HFFc6 (cell line): Measurements from ENCODE around the gene DGKZ. TPM values are rescaled to one million over a fixed set of nuclear protein-coding genes. Genes with fewer than 3 reads are reported as not detected.

Source experiments
- DNase-seq: peaks from one replicate; pipeline ENCODE4 v3.0.0-alpha.2; 2018
- H3K27ac Mint-ChIP-seq: 2 replicates; pipeline ENCODE4 v1.8.0; 2020; ENCODE audit warnings: mild to moderate bottlenecking, mixed read lengths
- H3K27me3 Mint-ChIP-seq: 2 replicates; pipeline ENCODE4 v1.8.0; 2021; ENCODE audit warnings: mild to moderate bottlenecking, moderate library complexity, mixed read lengths; ENCODE audit not compliant: insufficient read depth
- H3K36me3 Mint-ChIP-seq: 2 replicates; pipeline ENCODE4 v1.8.0; 2021; ENCODE audit warnings: low read depth, mixed read lengths
- H3K4me1 Mint-ChIP-seq: 2 replicates; pipeline ENCODE4 v1.8.0; 2020; ENCODE audit warnings: low read depth, mixed read lengths
- H3K4me3 Mint-ChIP-seq: 2 replicates; pipeline ENCODE4 v1.8.0; 2020; ENCODE audit warnings: mild to moderate bottlenecking, moderate library complexity, mixed read lengths
- H3K9me3 Mint-ChIP-seq: 2 replicates; pipeline ENCODE4 v1.8.0; 2020; ENCODE audit warnings: mild to moderate bottlenecking, mixed read lengths
- total RNA-seq, 6 experiments: library from RNA; stranded (reverse); fragmentation: NEBNext Ultra II Directional; extraction: Animal tissue kit (Norgen Biotek cat#: 25700); gene quantifications; 2 replicates in 1 of 6; 3 replicates in 5 of 6; pipeline ENCODE4 v1.2.3, GENCODE V29; 2021
- TF ChIP-seq, protein P1 (sequence below): fragments of 200-600 bp; sonication (generic); IDR thresholded peaks from 2 replicates; pipeline ENCODE4 v1.5.0; 2021; ENCODE audit warnings: antibody characterized with exemption, mild to moderate bottlenecking

The DGKZ gene
- total RNA-seq, 6 experiments from 2014 or later: 40.4 to 49.8 (median 46.2) TPM

DNA sequence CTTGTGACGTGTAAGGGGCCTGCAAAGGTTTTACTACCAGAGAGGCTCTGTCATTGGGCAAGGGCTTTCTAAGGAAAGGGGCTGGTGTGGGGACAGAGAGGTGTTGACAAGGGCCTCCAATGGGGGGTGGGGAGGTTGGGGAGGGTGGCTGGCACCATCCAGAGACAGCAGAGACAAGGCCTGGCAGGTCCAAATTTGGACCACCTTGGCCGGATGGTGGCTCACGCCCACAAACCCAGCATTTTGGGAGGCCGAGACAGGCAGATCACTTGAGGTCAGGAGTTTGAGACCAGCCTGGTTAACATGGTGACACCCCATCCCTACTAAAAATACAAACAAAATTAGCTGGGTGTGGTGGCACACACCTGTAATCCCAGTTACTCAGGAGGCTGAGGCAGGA is 46.5 kb downstream of the DGKZ start:
- peaks cover 16% of the 10 kb centered on the region for H3K27me3 Mint-ChIP-seq
- H3K4me1 Mint-ChIP-seq: peaks cover 10% of the 10 kb centered on the region
- H3K4me3 Mint-ChIP-seq: no peak overlapping the region
- no peak overlapping the region for H3K27ac Mint-ChIP-seq
- no peak for DNase-seq
- peaks cover 17% of the 10 kb centered on the region for H3K36me3 Mint-ChIP-seq
- TF ChIP-seq, protein P1, sequence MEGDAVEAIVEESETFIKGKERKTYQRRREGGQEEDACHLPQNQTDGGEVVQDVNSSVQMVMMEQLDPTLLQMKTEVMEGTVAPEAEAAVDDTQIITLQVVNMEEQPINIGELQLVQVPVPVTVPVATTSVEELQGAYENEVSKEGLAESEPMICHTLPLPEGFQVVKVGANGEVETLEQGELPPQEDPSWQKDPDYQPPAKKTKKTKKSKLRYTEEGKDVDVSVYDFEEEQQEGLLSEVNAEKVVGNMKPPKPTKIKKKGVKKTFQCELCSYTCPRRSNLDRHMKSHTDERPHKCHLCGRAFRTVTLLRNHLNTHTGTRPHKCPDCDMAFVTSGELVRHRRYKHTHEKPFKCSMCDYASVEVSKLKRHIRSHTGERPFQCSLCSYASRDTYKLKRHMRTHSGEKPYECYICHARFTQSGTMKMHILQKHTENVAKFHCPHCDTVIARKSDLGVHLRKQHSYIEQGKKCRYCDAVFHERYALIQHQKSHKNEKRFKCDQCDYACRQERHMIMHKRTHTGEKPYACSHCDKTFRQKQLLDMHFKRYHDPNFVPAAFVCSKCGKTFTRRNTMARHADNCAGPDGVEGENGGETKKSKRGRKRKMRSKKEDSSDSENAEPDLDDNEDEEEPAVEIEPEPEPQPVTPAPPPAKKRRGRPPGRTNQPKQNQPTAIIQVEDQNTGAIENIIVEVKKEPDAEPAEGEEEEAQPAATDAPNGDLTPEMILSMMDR: no peak
- H3K9me3 Mint-ChIP-seq: no peaks in the 10 kb centered on the region

DNA sequence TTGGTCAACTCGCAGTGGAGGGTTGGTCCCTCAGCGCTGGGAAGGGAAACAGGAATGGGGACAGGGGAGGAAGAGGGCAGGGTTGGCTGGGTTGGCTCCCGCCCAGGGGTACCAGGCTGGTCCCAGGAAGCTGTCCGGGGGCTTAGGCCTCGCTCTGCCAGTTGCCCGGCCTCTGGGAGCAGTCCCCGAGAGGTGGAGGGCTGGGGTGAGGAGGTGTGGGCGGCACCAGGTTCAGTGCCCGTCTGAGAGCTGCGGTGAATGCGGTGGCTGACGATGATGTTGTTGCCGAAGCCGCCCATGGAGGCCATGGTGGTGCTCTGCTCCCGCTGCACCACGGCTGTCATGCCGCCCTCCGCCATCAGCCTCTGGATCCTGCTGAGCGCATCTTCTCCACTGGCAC is 50.3 kb downstream of the DGKZ start:
- H3K27ac Mint-ChIP-seq: no peak overlapping the region
- H3K27me3 Mint-ChIP-seq: peaks cover 9% of the 10 kb centered on the region
- H3K4me1 Mint-ChIP-seq: peaks cover 5% of the 10 kb centered on the region
- DNase-seq: no peak
- no peak overlapping the region for H3K4me3 Mint-ChIP-seq
- TF ChIP-seq, protein P1: no peak
- peaks cover 17% of the 10 kb centered on the region for H3K36me3 Mint-ChIP-seq
- H3K9me3 Mint-ChIP-seq: no peaks in the 10 kb centered on the region

DNA sequence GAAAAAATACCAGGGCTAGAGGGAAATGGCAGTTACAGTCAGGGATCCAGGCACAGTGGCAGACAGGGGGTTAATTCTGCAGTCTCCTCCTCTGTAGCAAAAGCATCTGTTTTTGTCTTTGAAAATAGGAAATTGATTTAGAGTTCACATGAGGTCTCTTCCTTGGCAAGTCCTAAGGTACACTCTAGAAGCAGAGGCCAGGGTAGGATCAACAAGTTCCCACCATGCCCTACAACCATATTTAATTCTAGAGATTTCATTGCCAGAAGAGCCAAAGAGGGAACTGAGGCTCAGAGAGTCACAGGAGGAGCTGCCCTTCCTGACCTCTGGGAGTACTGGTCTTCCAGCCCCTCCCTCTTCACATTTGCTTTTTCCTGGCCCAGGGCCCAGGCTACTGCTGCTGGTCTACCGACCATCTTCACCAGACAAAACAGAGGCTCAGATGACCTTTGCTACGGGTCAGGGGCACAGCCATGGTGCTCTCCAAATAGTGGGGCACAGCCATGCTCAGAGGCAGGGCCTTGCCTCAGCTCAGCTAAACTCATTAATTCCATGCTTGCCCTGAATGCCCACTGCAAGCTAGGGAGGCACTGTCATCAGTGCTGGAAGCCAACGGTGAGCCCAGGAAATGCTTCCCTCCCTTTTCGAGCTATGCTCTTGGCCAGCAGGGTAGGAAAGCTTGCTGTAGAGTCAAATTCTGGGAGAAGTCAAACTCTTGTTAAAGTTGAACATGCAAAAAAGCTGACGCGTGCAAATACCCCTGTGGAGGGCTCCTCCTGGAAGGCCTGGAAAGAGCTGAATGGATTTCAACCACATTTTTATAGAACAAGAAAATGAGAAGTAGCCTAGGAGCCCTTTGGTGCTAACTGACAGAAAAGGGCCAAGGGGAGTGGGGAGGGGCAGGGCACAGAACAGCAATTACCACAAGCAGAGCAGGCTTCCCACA is 56.0 kb downstream of the DGKZ start:
- no peak overlapping the region for H3K4me3 Mint-ChIP-seq
- H3K4me1 Mint-ChIP-seq: peaks cover 16% of the 10 kb centered on the region
- H3K27ac Mint-ChIP-seq: no peak overlapping the region
- H3K36me3 Mint-ChIP-seq: 0 out of 2 replicates have a peak, but pooled peaks cover 13% of the 10 kb centered on the region
- TF ChIP-seq, protein P1: no peak
- H3K9me3 Mint-ChIP-seq: no peaks in the 10 kb centered on the region
- peaks cover 1% of the 10 kb centered on the region for H3K27me3 Mint-ChIP-seq
- DNase-seq: no peak

DNA sequence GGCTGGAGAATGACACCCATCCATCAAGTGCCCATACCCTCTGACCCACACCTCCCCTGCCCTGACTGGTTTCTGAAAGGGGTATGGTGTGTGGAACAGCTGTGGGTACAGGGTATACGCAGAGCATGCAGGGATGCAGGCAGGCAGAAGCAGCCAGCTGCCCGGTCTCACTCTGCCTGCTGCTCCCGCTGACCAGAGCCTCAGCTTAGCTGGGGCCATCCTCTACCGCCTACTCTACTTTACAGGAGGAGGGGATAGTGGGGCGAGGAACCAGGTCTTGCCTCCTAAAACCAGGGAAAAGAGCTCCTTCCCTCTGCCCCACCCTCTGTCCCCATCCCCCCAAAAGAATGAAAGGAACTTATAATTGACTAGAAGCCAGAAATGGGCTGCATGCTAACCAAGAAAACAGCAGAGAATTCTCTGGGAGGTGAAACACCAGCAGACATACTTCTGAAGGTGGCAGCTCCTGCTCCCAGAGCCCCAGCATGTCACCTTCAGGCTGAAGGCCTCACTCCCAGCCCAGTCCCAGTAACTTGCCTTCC is 57.3 kb downstream of the DGKZ start:
- no peak for DNase-seq
- Mint-ChIP-seq H3K27ac (peak overlapping the region; percentile 42), H3K4me3 (peak overlapping the region; percentile 30; the same call in 1 of the 2 replicates), H3K9me3 (no peaks in the 10 kb centered on the region), H3K36me3 (0 out of 2 replicates have a peak, but pooled peaks cover 13% of the 10 kb centered on the region), H3K4me1 (peaks cover 16% of the 10 kb centered on the region), H3K27me3 (peaks cover 1% of the 10 kb centered on the region)
- TF ChIP-seq, protein P1: no peak

DNA sequence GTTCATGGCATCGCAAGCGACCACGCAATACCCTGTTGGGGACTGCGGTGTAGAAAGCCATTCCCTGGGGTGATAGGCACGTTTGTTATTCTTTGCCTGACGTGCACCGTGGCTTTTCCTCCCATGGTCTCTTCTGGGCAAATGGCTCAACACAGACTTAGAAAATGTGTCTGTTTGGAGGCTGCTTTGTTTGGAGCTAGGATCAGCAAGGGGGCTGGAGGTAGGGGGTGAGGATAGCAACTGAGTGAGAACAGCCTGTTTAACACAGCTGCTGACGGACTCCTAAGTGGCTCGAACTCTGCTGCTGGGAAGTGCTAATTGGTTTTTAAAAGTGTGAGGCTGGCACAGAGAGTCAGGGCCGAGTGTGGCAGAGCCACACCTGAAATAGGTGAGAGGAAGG is 60.4 kb downstream of the DGKZ start:
- Mint-ChIP-seq H3K4me3 (no peak overlapping the region), H3K9me3 (no peaks in the 10 kb centered on the region), H3K27ac (peak overlapping the region; percentile 42; the same call in 1 of the 2 replicates), H3K36me3 (0 out of 2 replicates have a peak, but pooled peaks cover 12% of the 10 kb centered on the region), H3K27me3 (no peaks in the 10 kb centered on the region; the same call in none of the 2 replicates), H3K4me1 (peaks cover 16% of the 10 kb centered on the region)
- DNase-seq: no peak
- TF ChIP-seq, protein P1: no peak
